ENCODE measurements around the gene NUDT21. TPM values are rescaled to one million over a fixed set of nuclear protein-coding genes. Genes with fewer than 3 reads are reported as not detected.
A peak's percentile ranks its signal among the peaks of the same experiment; 100 is the strongest.

The NUDT21 gene
- 42.2 and 45.5 TPM in 2 replicates for polyA plus RNA-seq (2012; rRNA removed)
- polyA plus RNA-seq (2012; cell fraction: cytosol; rRNA removed) = 58.7 and 79.2 TPM in 2 replicates
- 20.0 and 29.9 TPM in 2 replicates for polyA plus RNA-seq (2012; cell fraction: nucleus; rRNA removed)

DNA sequence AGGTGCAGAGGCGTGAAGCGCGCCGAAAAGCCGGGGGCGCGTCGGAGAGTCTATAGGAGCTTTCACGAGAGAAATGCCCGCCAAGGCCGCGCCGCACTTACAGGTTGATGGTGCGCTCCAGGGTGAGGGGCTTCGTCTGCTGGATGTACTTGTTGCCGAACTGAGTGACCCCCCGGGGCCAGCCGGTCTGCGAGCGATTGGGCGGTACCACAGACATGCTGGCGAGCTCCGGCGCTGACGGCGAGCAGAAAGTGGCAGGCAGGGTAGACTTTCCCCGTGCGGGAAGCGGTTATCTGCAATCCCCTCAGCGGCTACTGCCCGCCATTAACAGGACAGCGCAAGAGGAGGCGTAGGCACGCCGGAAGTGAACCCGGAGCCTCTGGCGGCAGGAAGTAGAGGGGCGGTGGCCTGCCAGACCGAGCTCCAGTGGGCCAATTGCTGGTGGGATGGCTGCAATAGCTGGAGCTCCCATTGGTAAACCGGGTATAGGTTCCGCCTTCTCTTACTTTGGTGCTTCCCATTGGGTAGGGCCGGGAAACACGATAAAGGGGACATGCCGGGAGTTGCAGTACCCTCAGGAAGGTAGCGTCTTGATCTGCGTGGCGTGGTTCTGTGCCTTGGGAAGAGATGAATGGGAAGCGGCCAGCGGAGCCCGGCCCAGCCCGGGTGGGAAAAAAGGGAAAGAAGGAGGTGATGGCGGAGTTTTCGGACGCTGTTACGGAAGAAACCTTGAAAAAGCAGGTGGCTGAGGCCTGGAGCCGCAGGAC is at the start of gene NUDT21, which contains the start of gene OGFOD1:
TSS of gene NUDT21 (minus strand) at position 347 of the 767 bp plus-strand sequence. CDS start at position 217, 130 bp downstream.
TSS of gene OGFOD1 (plus strand) at position 569 of the 767 bp plus-strand sequence. CDS start at position 628, 59 bp downstream.
- peaks cover 22 to 27% of the 10 kb centered on the region in 2 experiments; a peak in 3 of 4 replicates for H3K4me1 ChIP-seq (ENCODE audit: control insufficient read depth in 1 of 2, insufficient read depth in 2 of 2, low read depth in 1 of 2, low read length in 1 of 2)
- H3K4me3 ChIP-seq (ENCODE audit: low read depth in 2 of 2, low read length in 1 of 2) = peak within 1 kb of the TSS; percentile 93 to 97
- H3K79me2 ChIP-seq (ENCODE audit: insufficient read depth) = peaks cover 87% of the 10 kb centered on the region
- peaks cover 38% of the 10 kb centered on the region for H4K20me1 ChIP-seq (ENCODE audit: insufficient read depth)
- no peaks in the 10 kb centered on the region for H3K9me3 ChIP-seq
- peak; percentile 97 for DNase-seq
- H3K9ac ChIP-seq = peak within 1 kb of the TSS; percentile 85
- peak; percentile 73 for TF ChIP-seq IRF3 (IDR thresholded peaks at IDR 0.05; ENCODE audit: low read depth, low read length)
- TF ChIP-seq ELF1 (IDR thresholded peaks at IDR 0.05) = 0 out of 2 replicates have a peak, but pooled peaks have one; percentile 49
- TF ChIP-seq YY1 (IDR thresholded peaks at IDR 0.05; ENCODE audit: low read depth) = peak; percentile 92
- no peak for TF ChIP-seq NFIC (IDR thresholded peaks at IDR 0.05; ENCODE audit: borderline replicate concordance)
- TF ChIP-seq, protein P1, sequence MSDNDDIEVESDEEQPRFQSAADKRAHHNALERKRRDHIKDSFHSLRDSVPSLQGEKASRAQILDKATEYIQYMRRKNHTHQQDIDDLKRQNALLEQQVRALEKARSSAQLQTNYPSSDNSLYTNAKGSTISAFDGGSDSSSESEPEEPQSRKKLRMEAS (IDR thresholded peaks at IDR 0.05; ENCODE audit: low read depth) = peak; percentile 79
- TF ChIP-seq CHD2 (IDR thresholded peaks at IDR 0.05; ENCODE audit: low read length, partially characterized antibody) = peak; percentile 91
- 0 out of 2 replicates have a peak, but pooled peaks have one; percentile 23 for TF ChIP-seq RFX5 (IDR thresholded peaks at IDR 0.05; ENCODE audit: low read length)
- peak; percentile 87 for TF ChIP-seq MXI1 (IDR thresholded peaks at IDR 0.05; ENCODE audit: low read depth, low read length)
- TF ChIP-seq, protein P2, sequence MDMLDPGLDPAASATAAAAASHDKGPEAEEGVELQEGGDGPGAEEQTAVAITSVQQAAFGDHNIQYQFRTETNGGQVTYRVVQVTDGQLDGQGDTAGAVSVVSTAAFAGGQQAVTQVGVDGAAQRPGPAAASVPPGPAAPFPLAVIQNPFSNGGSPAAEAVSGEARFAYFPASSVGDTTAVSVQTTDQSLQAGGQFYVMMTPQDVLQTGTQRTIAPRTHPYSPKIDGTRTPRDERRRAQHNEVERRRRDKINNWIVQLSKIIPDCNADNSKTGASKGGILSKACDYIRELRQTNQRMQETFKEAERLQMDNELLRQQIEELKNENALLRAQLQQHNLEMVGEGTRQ (IDR thresholded peaks at IDR 0.05; ENCODE audit: borderline replicate concordance, low read depth, low read length) = no peak
- TF ChIP-seq POLR2AphosphoS5 (IDR thresholded peaks at IDR 0.05; ENCODE audit: low read depth, low read length) = peak; percentile 83
- peak; percentile 55; the same call in 1 of the 2 replicates for TF ChIP-seq PBX3 (IDR thresholded peaks at IDR 0.05)
- TF ChIP-seq SIN3A (IDR thresholded peaks at IDR 0.05; ENCODE audit: borderline replicate concordance, low read depth, low read length) = peak; percentile 41; the same call in 1 of the 2 replicates
- TF ChIP-seq TAF1 (IDR thresholded peaks at IDR 0.05; ENCODE audit: borderline replicate concordance, low read depth, low read length) = peak; percentile 84
- TF ChIP-seq FOSL2 (IDR thresholded peaks at IDR 0.05; ENCODE audit: borderline replicate concordance, low read depth) = no peak
- TF ChIP-seq GABPA (IDR thresholded peaks at IDR 0.05; ENCODE audit: low read depth) = peak; percentile 97
- H2AFZ ChIP-seq (ENCODE audit: low read depth) = peak within 1 kb of the TSS; percentile 88
- H3K9me2 ChIP-seq = no peaks in the 10 kb centered on the region
- peak within 1 kb of the TSS; percentile 80 for H3K4me2 ChIP-seq
- H3K36me3 ChIP-seq (replicated peaks in 1 of 2; ENCODE audit: control insufficient read depth in 1 of 2, insufficient read depth in 2 of 2, low read length in 1 of 2) = peaks cover 43 to 46% of the 10 kb centered on the region in 2 experiments
- ChIA-PET CTCF (interaction anchor here (0.6 to 1.4 kb wide), 3 partner anchors 12 to 104 kb away, joined by 3 to 4 read pairs (median 3); no protein-coding TSS in a partner anchor), POLR2A (interaction anchor here (1.0 kb wide), 1 partner anchor 238 kb away, joined by 3 read pairs; no protein-coding TSS in a partner anchor)
- peak within 1 kb of the TSS; percentile 72 to 91 for H3K27ac ChIP-seq (ENCODE audit: low read depth in 2 of 2, low read length in 1 of 2)
- no peaks in the 10 kb centered on the region for H3K27me3 ChIP-seq (ENCODE audit: insufficient read depth)
- WGBS (ENCODE audit: low lambda C conversion rate) = under 1% methylated on average over 46 of the region's 56 CpGs
- no peaks in the 10 kb centered on the region for H3F3A ChIP-seq (replicated peaks; ENCODE audit: insufficient read depth)
